GM21423 (cell line): Measurements from ENCODE around the gene GPC6.
"Not testable (repeated sequence)": the region's sequence is repeated elsewhere in the genome, so short reads cannot be mapped to it uniquely, and the experiment has no call there.

ENCODE experiments used
- ATAC-seq: cut with Tn5 transposase; IDR thresholded peaks from one replicate; pipeline ENCODE4 v1.9.1; 2021; ENCODE audit warnings: mild to moderate bottlenecking, moderate library complexity; ENCODE audit not compliant: unreplicated experiment

The GPC6 gene

GRCh38 chr13:94259984-94260383, 1033.4 kb downstream of the GPC6 start:
- ATAC-seq, result no peak

- no peak for ATAC-seq
Observed at GRCh38 chr13:94261163-94261562, 1034.6 kb downstream of the GPC6 start.

GRCh38 chr13:94263038-94263437, 1036.4 kb downstream of the GPC6 start:
- no peak for ATAC-seq

- ATAC-seq, result no peak
Observed at GRCh38 chr13:94267581-94268366, 1041.2 kb downstream of the GPC6 start.

- no peak for ATAC-seq
Observed at GRCh38 chr13:94268661-94269060, 1042.1 kb downstream of the GPC6 start.

- no peak for ATAC-seq
Observed at GRCh38 chr13:94269557-94269956, 1043.0 kb downstream of the GPC6 start.

- ATAC-seq, result no peak
Observed at GRCh38 chr13:94270556-94270955, 1043.9 kb downstream of the GPC6 start.

- no peak for ATAC-seq
Observed at GRCh38 chr13:94272038-94272437, 1045.4 kb downstream of the GPC6 start.

- ATAC-seq, result no peak
Observed at GRCh38 chr13:94280349-94280748, 1053.7 kb downstream of the GPC6 start.

GRCh38 chr13:94280845-94281244, 1054.2 kb downstream of the GPC6 start:
- ATAC-seq, result no peak

GRCh38 chr13:94286581-94286980, 1060.0 kb downstream of the GPC6 start:
- no peak for ATAC-seq

GRCh38 chr13:94291631-94292322, 1065.2 kb downstream of the GPC6 start:
- no peak for ATAC-seq

GRCh38 chr13:94292323-94292640, 1065.7 kb downstream of the GPC6 start:
- no peak for ATAC-seq

- ATAC-seq, result no peak
Observed at GRCh38 chr13:94296471-94296870, 1069.9 kb downstream of the GPC6 start.

GRCh38 chr13:94298346-94298745, 1071.7 kb downstream of the GPC6 start:
- no peak for ATAC-seq

GRCh38 chr13:94300401-94300800, 1073.8 kb downstream of the GPC6 start:
- no peak for ATAC-seq

GRCh38 chr13:94301487-94301886, 1074.9 kb downstream of the GPC6 start:
- ATAC-seq, result no peak

GRCh38 chr13:94302847-94303565, 1076.4 kb downstream of the GPC6 start:
- ATAC-seq, result not testable (repeated sequence)

- ATAC-seq, result no peak
Observed at GRCh38 chr13:94303644-94304174, 1077.1 kb downstream of the GPC6 start.

- ATAC-seq, result no peak
Observed at GRCh38 chr13:94305033-94305432, 1078.4 kb downstream of the GPC6 start.

- no peak for ATAC-seq
Observed at GRCh38 chr13:94305463-94305862, 1078.9 kb downstream of the GPC6 start.

- ATAC-seq, result no peak
Observed at GRCh38 chr13:94305934-94306333, 1079.3 kb downstream of the GPC6 start.
